Memory B cell (primary cell): ENCODE results near the gene GAL3ST3.
"Not testable (repeated sequence)": the region's sequence is repeated elsewhere in the genome, so short reads cannot be mapped to it uniquely, and the experiment has no call there.

Experiments used
- ATAC-seq: fragments of 150-1000 bp; cut with Tn5 transposase; 2 replicates; pipeline ENCODE4 v1.10.0; 2021; ENCODE audit warnings: low read depth, mild to moderate bottlenecking, moderate library complexity
- DNase-seq, 2 donors: peaks; one replicate each; pipeline ENCODE4 v3.0.0; 2022; ENCODE audit warnings: low spot score in 2 of 2
- H3K27ac Mint-ChIP-seq: one replicate; pipeline ENCODE4 v1.8.0; 2022; ENCODE audit warnings: mild to moderate bottlenecking, moderate library complexity, mixed read lengths
- H3K27me3 Mint-ChIP-seq: one replicate; pipeline ENCODE4 v1.8.0; 2022; ENCODE audit warnings: mixed read lengths
- H3K36me3 Mint-ChIP-seq: one replicate; pipeline ENCODE4 v1.8.0; 2022; ENCODE audit warnings: mild to moderate bottlenecking, mixed read lengths
- H3K4me1 Mint-ChIP-seq: one replicate; pipeline ENCODE4 v1.8.0; 2022; ENCODE audit warnings: mixed read lengths
- H3K4me3 Mint-ChIP-seq: one replicate; pipeline ENCODE4 v1.8.0; 2022; ENCODE audit warnings: mild to moderate bottlenecking, moderate library complexity, mixed read lengths
- H3K9me3 Mint-ChIP-seq: one replicate; pipeline ENCODE4 v1.8.0; 2022; ENCODE audit warnings: mixed read lengths

GAL3ST3 gene

GRCh38 chr11:66017321-66017720 lies 31.6 kb downstream of the GAL3ST3 start:
- Mint-ChIP-seq H3K27me3 (peaks cover 6% of the 10 kb centered on the region), H3K4me3 (no peak overlapping the region), H3K36me3 (no peaks in the 10 kb centered on the region), H3K4me1 (peaks cover 6% of the 10 kb centered on the region), H3K27ac (no peak overlapping the region), H3K9me3 (no peaks in the 10 kb centered on the region)
- ATAC-seq (no peak), DNase-seq (no peak)

GRCh38 chr11:66016793-66017177 lies 32.2 kb downstream of the GAL3ST3 start:
- DNase-seq: no peak

GRCh38 chr11:66015936-66016792 lies 32.8 kb downstream of the GAL3ST3 start:
- no peak for DNase-seq
- no peak overlapping the region for H3K4me3 Mint-ChIP-seq

More at GRCh38 chr11:66016793-66017177, 32.2 kb downstream of the GAL3ST3 start:
- Mint-ChIP-seq H3K27me3 (peaks cover 6% of the 10 kb centered on the region), H3K4me1 (peaks cover 6% of the 10 kb centered on the region), H3K27ac (no peak overlapping the region), H3K9me3 (no peaks in the 10 kb centered on the region), H3K36me3 (no peaks in the 10 kb centered on the region), H3K4me3 (no peak overlapping the region)
- no peak for ATAC-seq

GRCh38 chr11:66015454-66015881 lies 33.5 kb downstream of the GAL3ST3 start:
- Mint-ChIP-seq H3K27ac (no peak overlapping the region), H3K27me3 (peaks cover 5% of the 10 kb centered on the region), H3K9me3 (no peaks in the 10 kb centered on the region), H3K36me3 (no peaks in the 10 kb centered on the region), H3K4me1 (peaks cover 6% of the 10 kb centered on the region), H3K4me3 (no peak overlapping the region)
- no peak for ATAC-seq
- no peak for DNase-seq

More at GRCh38 chr11:66015936-66016792, 32.8 kb downstream of the GAL3ST3 start:
- Mint-ChIP-seq H3K36me3 (no peaks in the 10 kb centered on the region), H3K9me3 (no peaks in the 10 kb centered on the region), H3K27me3 (peaks cover 6% of the 10 kb centered on the region), H3K4me1 (peaks cover 6% of the 10 kb centered on the region), H3K27ac (no peak overlapping the region)
- no peak for ATAC-seq

- no peaks in the 10 kb centered on the region for H3K9me3 Mint-ChIP-seq
- H3K36me3 Mint-ChIP-seq: no peaks in the 10 kb centered on the region
- DNase-seq (no peak), ATAC-seq (no peak)
- H3K27me3 Mint-ChIP-seq: peaks cover 3% of the 10 kb centered on the region
- H3K27ac Mint-ChIP-seq: no peak overlapping the region
- peaks cover 5% of the 10 kb centered on the region for H3K4me1 Mint-ChIP-seq
- no peak overlapping the region for H3K4me3 Mint-ChIP-seq
These were observed 34.0 kb downstream of the GAL3ST3 start for GRCh38 chr11:66014804-66015453.

- Mint-ChIP-seq H3K4me3 (no peak overlapping the region), H3K4me1 (peaks cover 5% of the 10 kb centered on the region), H3K9me3 (no peaks in the 10 kb centered on the region), H3K27me3 (peaks cover 3% of the 10 kb centered on the region), H3K36me3 (no peaks in the 10 kb centered on the region), H3K27ac (no peak overlapping the region)
- DNase-seq (no peak), ATAC-seq (no peak)
These were observed 35.2 kb downstream of the GAL3ST3 start for GRCh38 chr11:66013762-66014100.

- Mint-ChIP-seq H3K27me3 (peaks cover 3% of the 10 kb centered on the region), H3K4me1 (peaks cover 5% of the 10 kb centered on the region), H3K36me3 (no peaks in the 10 kb centered on the region), H3K9me3 (no peaks in the 10 kb centered on the region), H3K27ac (no peak overlapping the region), H3K4me3 (no peak overlapping the region)
- DNase-seq (no peak), ATAC-seq (no peak)
These were observed 35.8 kb downstream of the GAL3ST3 start for GRCh38 chr11:66012946-66013761.

GRCh38 chr11:66012371-66012945 lies 36.5 kb downstream of the GAL3ST3 start:
- H3K4me3 Mint-ChIP-seq: no peak overlapping the region
- H3K4me1 Mint-ChIP-seq: peaks cover 3% of the 10 kb centered on the region
- no peaks in the 10 kb centered on the region for H3K36me3 Mint-ChIP-seq
- no peak for DNase-seq
- H3K27me3 Mint-ChIP-seq: peaks cover 3% of the 10 kb centered on the region
- no peak overlapping the region for H3K27ac Mint-ChIP-seq
- no peak for ATAC-seq
- no peaks in the 10 kb centered on the region for H3K9me3 Mint-ChIP-seq

- Mint-ChIP-seq H3K9me3 (no peaks in the 10 kb centered on the region), H3K27ac (no peak within 1 kb of the TSS), H3K4me3 (peak within 1 kb of the TSS; percentile 24), H3K4me1 (peaks cover 2% of the 10 kb centered on the region), H3K36me3 (no peaks in the 10 kb centered on the region), H3K27me3 (peaks cover 3% of the 10 kb centered on the region)
- ATAC-seq (no peak), DNase-seq (no peak)
These were observed 37.1 kb downstream of the GAL3ST3 start, which contains the start of gene CST6 for GRCh38 chr11:66011785-66012303. CST6 (plus strand) TSS chr11:66012008; CDS start chr11:66012045, 37 bp downstream.

- Mint-ChIP-seq H3K4me3 (no peak overlapping the region), H3K9me3 (no peaks in the 10 kb centered on the region)
- ATAC-seq: no peak
These were observed 37.6 kb downstream of the GAL3ST3 start for GRCh38 chr11:66011239-66011784.

GRCh38 chr11:66010036-66010435 lies 38.9 kb downstream of the GAL3ST3 start:
- H3K27me3 Mint-ChIP-seq, H3K4me1 Mint-ChIP-seq, H3K27ac Mint-ChIP-seq, H3K9me3 Mint-ChIP-seq, DNase-seq, ATAC-seq, H3K4me3 Mint-ChIP-seq, H3K36me3 Mint-ChIP-seq: not testable (repeated sequence)

More at GRCh38 chr11:66011239-66011784, 37.6 kb downstream of the GAL3ST3 start:
- Mint-ChIP-seq H3K27ac (no peak overlapping the region), H3K27me3 (peaks cover 3% of the 10 kb centered on the region), H3K36me3 (no peaks in the 10 kb centered on the region), H3K4me1 (peaks cover 2% of the 10 kb centered on the region)
- no peak for DNase-seq

GRCh38 chr11:66008468-66009101 lies 40.4 kb downstream of the GAL3ST3 start:
- no peak overlapping the region for H3K27ac Mint-ChIP-seq
- ATAC-seq (no peak), DNase-seq (no peak)
- H3K36me3 Mint-ChIP-seq: peaks cover 3% of the 10 kb centered on the region
- H3K4me1 Mint-ChIP-seq: peaks cover 5% of the 10 kb centered on the region
- peaks cover 1% of the 10 kb centered on the region for H3K27me3 Mint-ChIP-seq
- no peak overlapping the region for H3K4me3 Mint-ChIP-seq
- no peaks in the 10 kb centered on the region for H3K9me3 Mint-ChIP-seq

- ATAC-seq (no peak), DNase-seq (no peak)
- Mint-ChIP-seq H3K27me3 (peaks cover 1% of the 10 kb centered on the region), H3K4me3 (no peak overlapping the region), H3K27ac (no peak overlapping the region), H3K36me3 (peaks cover 3% of the 10 kb centered on the region), H3K9me3 (no peaks in the 10 kb centered on the region), H3K4me1 (peaks cover 10% of the 10 kb centered on the region)
These were observed 40.9 kb downstream of the GAL3ST3 start for GRCh38 chr11:66008095-66008467.
